Measurements from ENCODE around the gene KIF1A.

DNA sequence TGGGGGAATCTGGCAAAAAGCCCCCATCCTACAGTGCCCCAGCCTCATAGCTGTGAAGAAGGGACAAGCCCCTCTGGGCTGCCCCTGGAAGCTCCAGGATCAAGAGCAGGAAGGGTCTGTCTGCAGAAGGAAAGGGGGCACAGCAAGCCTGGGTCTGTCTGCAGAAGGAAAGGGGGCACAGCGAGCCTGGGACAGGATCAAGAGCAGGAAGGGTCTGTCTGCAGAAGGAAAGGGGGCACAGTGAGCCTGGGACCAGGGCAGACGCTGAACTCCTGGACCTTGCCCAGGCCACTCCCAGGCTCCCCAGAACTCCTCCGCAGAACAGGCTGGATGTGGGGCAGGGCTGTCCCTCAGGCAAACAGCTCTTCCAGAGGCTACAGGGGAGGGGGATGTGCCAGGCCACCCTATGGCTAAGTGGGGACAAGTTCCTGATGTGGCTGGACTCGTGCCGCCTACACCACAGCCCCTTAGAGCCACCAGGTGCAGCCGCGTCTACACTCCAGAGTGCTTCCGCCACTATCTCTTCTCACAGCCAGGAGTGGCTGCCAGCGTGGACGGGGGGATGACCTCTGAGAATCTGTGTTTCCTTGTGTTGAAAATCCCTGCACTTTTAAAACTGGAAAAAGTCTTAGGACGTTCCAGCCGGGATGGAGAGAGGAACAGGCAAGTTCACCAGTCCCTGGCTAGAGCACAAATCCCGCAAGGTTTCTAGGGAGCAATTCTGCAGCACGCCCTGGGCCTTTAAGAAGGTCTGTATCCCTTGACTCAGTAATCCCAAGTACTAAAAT, 20.8 kb downstream of the KIF1A start:
- TF ChIP-seq, protein P1, sequence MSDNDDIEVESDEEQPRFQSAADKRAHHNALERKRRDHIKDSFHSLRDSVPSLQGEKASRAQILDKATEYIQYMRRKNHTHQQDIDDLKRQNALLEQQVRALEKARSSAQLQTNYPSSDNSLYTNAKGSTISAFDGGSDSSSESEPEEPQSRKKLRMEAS (IDR thresholded peaks at IDR 0.05), result no peak
- TF ChIP-seq CREB1 (IDR thresholded peaks at IDR 0.05; ENCODE audit: low read depth) (no peak), EP300 (IDR thresholded peaks at IDR 0.05; ENCODE audit: borderline replicate concordance) (no peak), TAF1 (IDR thresholded peaks at IDR 0.05; ENCODE audit: low read depth) (no peak), RAD21 (IDR thresholded peaks at IDR 0.05; ENCODE audit: low read depth) (no peak), TCF12 (IDR thresholded peaks at IDR 0.05; ENCODE audit: low read depth) (no peak), TEAD4 (IDR thresholded peaks at IDR 0.05) (no peak), CEBPB (IDR thresholded peaks at IDR 0.05) (no peak), YY1 (IDR thresholded peaks at IDR 0.05; ENCODE audit: low read depth) (no peak), EGR1 (IDR thresholded peaks at IDR 0.05) (no peak), ZBTB7A (IDR thresholded peaks at IDR 0.05; ENCODE audit: low read depth) (no peak), NFIC (IDR thresholded peaks at IDR 0.05) (no peak)
- TF ChIP-seq, protein P2, sequence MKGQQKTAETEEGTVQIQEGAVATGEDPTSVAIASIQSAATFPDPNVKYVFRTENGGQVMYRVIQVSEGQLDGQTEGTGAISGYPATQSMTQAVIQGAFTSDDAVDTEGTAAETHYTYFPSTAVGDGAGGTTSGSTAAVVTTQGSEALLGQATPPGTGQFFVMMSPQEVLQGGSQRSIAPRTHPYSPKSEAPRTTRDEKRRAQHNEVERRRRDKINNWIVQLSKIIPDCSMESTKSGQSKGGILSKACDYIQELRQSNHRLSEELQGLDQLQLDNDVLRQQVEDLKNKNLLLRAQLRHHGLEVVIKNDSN (IDR thresholded peaks at IDR 0.05), result no peak
- TF ChIP-seq, protein P3, sequence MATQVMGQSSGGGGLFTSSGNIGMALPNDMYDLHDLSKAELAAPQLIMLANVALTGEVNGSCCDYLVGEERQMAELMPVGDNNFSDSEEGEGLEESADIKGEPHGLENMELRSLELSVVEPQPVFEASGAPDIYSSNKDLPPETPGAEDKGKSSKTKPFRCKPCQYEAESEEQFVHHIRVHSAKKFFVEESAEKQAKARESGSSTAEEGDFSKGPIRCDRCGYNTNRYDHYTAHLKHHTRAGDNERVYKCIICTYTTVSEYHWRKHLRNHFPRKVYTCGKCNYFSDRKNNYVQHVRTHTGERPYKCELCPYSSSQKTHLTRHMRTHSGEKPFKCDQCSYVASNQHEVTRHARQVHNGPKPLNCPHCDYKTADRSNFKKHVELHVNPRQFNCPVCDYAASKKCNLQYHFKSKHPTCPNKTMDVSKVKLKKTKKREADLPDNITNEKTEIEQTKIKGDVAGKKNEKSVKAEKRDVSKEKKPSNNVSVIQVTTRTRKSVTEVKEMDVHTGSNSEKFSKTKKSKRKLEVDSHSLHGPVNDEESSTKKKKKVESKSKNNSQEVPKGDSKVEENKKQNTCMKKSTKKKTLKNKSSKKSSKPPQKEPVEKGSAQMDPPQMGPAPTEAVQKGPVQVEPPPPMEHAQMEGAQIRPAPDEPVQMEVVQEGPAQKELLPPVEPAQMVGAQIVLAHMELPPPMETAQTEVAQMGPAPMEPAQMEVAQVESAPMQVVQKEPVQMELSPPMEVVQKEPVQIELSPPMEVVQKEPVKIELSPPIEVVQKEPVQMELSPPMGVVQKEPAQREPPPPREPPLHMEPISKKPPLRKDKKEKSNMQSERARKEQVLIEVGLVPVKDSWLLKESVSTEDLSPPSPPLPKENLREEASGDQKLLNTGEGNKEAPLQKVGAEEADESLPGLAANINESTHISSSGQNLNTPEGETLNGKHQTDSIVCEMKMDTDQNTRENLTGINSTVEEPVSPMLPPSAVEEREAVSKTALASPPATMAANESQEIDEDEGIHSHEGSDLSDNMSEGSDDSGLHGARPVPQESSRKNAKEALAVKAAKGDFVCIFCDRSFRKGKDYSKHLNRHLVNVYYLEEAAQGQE (IDR thresholded peaks at IDR 0.05; ENCODE audit: low read depth), result no peak

Data from Ishikawa (cell line).